HepG2 (cell line): ENCODE measurements around the gene RASGRP4. TPM values are rescaled to one million over a fixed set of nuclear protein-coding genes. Genes with fewer than 3 reads are reported as not detected.

Experiments
- CHD4 ChIP-seq: fragments of 200-600 bp; sonication (generic); IDR thresholded peaks from 2 replicates; pipeline ENCODE4 v1.7.0; 2017; ENCODE audit warnings: mild to moderate bottlenecking, low read length, borderline replicate concordance
- DDIT3 ChIP-seq: sonication (generic); formaldehyde crosslinking; IDR thresholded peaks from 2 replicates; pipeline ENCODE4 v1.4.0; 2020; ENCODE audit warnings: mild to moderate bottlenecking, missing genetic modification reagents
- FUBP1 ChIP-seq: sonication (generic); formaldehyde crosslinking; IDR thresholded peaks from 2 replicates; pipeline ENCODE4 v1.5.1; 2020; ENCODE audit warnings: missing genetic modification reagents, mild to moderate bottlenecking, borderline replicate concordance
- HNF4A ChIP-seq: sonication (generic); formaldehyde crosslinking; IDR thresholded peaks from 2 replicates; pipeline ENCODE4 v1.4.0; 2020; ENCODE audit warnings: missing genetic modification reagents
- HNF4G ChIP-seq, 2 experiments: sonication (generic) in 1 of 2; formaldehyde crosslinking in 1 of 2; IDR thresholded peaks; 2 replicates each; pipeline versions ENCODE4 v1.4.0 to v1.6.1; 2011 to 2020; ENCODE audit warnings: borderline replicate concordance in 2 of 2, low read depth in 2 of 2, mild to moderate bottlenecking in 2 of 2, low read length in 1 of 2, missing genetic modification reagents in 1 of 2, moderate library complexity in 1 of 2
- MTERF4 ChIP-seq: sonication (generic); formaldehyde crosslinking; IDR thresholded peaks from 2 replicates; pipeline ENCODE4 v1.8.0; 2023; ENCODE audit warnings: mild to moderate bottlenecking, missing genetic modification reagents
- NFYC ChIP-seq: IDR thresholded peaks from 2 replicates; pipeline ENCODE4 v1.6.1; 2016; ENCODE audit warnings: missing genetic modification reagents, missing compliant biosample characterization
- SP2 ChIP-seq: sonication (generic); formaldehyde crosslinking; IDR thresholded peaks from 2 replicates; pipeline ENCODE4 v1.5.1; 2020; ENCODE audit warnings: mild to moderate bottlenecking, missing genetic modification reagents
- THRA ChIP-seq: sonication (generic); formaldehyde crosslinking; IDR thresholded peaks from 2 replicates; pipeline ENCODE4 v1.4.0; 2020; ENCODE audit warnings: missing genetic modification reagents, borderline replicate concordance
- XRCC5 ChIP-seq: fragments of 200-400 bp; formaldehyde crosslinking; optimal IDR thresholded peaks from 2 replicates; pipeline ENCODE3; 2017; ENCODE audit warnings: mild to moderate bottlenecking, low read length
- ZMYM3 ChIP-seq: sonication (generic); formaldehyde crosslinking; IDR thresholded peaks from 2 replicates; pipeline ENCODE4 v1.5.1; 2020; ENCODE audit warnings: mild to moderate bottlenecking, missing genetic modification reagents
- ZNF468 ChIP-seq: sonication (generic); formaldehyde crosslinking; IDR thresholded peaks from 2 replicates; pipeline ENCODE4 v1.8.0; 2022; ENCODE audit warnings: mild to moderate bottlenecking, moderate library complexity, missing genetic modification reagents
- ZNF839 ChIP-seq: sonication (generic); formaldehyde crosslinking; IDR thresholded peaks from 2 replicates; pipeline ENCODE4 v1.4.0; 2020; ENCODE audit warnings: missing genetic modification reagents, mild to moderate bottlenecking, borderline replicate concordance
- ZSCAN29 ChIP-seq: sonication (generic); formaldehyde crosslinking; conservative IDR thresholded peaks from 2 replicates; pipeline ENCODE4 v1.4.0; 2020; ENCODE audit warnings: mild to moderate bottlenecking, missing genetic modification reagents
- polyA plus RNA-seq, 8 experiments: library from polyadenylated mRNA; depleted of rRNA in 3 of 8; stranded (reverse) in 7 of 8; unstranded in 1 of 8; fragments of >200 nt; fragmentation: Illumina TruSeq in 4 of 8; extraction: Trizol in 4 of 8; gene quantifications; 2 replicates each; pipeline versions ENCODE4 v1.2.1 to v1.2.3, GENCODE V29; 2011 to 2016; ENCODE audit warnings: low read depth in 4 of 8, missing spikeins in 1 of 8, mixed read lengths in 1 of 8; ENCODE audit not compliant: insufficient read depth in 1 of 8
- total RNA-seq, 5 experiments: library from RNA; depleted of rRNA; stranded (reverse); fragments of >200 nt; fragmentation: Illumina TruSeq; extraction: Trizol; gene quantifications; 2 replicates each; pipeline ENCODE4 v1.2.3, GENCODE V29; 2016; ENCODE audit warnings: low read depth in 1 of 5
- TF ChIP-seq, protein P1 (sequence below): fragments of 450-650 bp; IDR thresholded peaks from 2 replicates; pipeline ENCODE4 v1.6.1; 2017; ENCODE audit warnings: mild to moderate bottlenecking
- TF ChIP-seq, protein P2 (sequence below): sonication (generic); formaldehyde crosslinking; IDR thresholded peaks from 2 replicates; pipeline ENCODE4 v1.8.0; 2022; ENCODE audit warnings: mild to moderate bottlenecking, missing genetic modification reagents, moderate library complexity

Gene RASGRP4
- total and polyA plus RNA-seq, 2 of the 13 experiments (the other 11 are each of a cell fraction or from before 2014, with no cell fraction given), result not detected

DNA sequence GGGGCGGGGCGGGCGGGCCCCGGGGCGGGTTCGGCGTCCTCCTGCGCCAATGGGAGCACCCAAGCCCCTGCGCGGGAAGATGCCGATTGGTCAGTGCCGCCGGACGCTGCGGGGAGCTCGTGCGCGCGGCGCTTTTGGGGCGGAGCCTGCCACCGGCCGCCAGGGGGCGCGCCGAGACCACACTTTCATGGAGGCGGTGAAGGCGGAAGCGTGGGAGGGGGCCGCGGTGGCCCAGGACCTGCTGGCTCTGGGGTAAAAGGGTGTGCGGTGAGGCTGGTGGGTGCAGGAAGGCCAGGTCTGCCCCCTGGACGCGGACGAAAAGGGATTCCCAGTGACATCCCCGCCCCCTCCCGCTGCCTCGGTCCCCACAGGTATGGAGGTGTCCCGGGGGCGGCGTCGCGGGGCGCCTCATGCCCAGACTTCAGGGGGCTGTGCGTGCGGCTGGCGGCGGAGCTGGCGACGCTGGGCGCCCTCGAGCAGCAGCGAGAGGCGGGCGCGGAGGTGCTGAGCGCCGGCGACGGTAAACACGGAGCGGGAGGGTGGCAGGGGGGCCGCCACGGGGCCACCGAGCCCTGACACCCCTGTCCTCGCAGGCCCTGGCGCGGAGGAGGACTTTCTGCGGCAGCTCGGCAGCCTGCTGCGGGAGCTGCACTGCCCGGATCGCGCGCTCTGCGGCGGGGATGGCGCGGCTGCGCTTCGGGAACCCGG is 22.9 kb downstream of the RASGRP4 start, which contains the start of gene FAM98C (continued):
- TF ChIP-seq, protein P1, sequence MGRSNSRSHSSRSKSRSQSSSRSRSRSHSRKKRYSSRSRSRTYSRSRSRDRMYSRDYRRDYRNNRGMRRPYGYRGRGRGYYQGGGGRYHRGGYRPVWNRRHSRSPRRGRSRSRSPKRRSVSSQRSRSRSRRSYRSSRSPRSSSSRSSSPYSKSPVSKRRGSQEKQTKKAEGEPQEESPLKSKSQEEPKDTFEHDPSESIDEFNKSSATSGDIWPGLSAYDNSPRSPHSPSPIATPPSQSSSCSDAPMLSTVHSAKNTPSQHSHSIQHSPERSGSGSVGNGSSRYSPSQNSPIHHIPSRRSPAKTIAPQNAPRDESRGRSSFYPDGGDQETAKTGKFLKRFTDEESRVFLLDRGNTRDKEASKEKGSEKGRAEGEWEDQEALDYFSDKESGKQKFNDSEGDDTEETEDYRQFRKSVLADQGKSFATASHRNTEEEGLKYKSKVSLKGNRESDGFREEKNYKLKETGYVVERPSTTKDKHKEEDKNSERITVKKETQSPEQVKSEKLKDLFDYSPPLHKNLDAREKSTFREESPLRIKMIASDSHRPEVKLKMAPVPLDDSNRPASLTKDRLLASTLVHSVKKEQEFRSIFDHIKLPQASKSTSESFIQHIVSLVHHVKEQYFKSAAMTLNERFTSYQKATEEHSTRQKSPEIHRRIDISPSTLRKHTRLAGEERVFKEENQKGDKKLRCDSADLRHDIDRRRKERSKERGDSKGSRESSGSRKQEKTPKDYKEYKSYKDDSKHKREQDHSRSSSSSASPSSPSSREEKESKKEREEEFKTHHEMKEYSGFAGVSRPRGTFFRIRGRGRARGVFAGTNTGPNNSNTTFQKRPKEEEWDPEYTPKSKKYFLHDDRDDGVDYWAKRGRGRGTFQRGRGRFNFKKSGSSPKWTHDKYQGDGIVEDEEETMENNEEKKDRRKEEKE, result no peak
- TF ChIP-seq ZNF468 (CRISPR knock-in tag), result no peak
- peak; percentile 95 for TF ChIP-seq NFYC (CRISPR knock-in tag)
- TF ChIP-seq SP2 (CRISPR knock-in tag), result peak; percentile 95
- no peak for TF ChIP-seq HNF4G (IDR thresholded peaks at IDR 0.05; ENCODE audit: borderline replicate concordance, low read depth, low read length)
- TF ChIP-seq HNF4G (CRISPR knock-in tag; IDR thresholded peaks at IDR 0.05; ENCODE audit: borderline replicate concordance, low read depth), result peak; percentile 36; the same call in 1 of the 2 replicates
- no peak for TF ChIP-seq DDIT3 (CRISPR knock-in tag)
- 0 out of 2 replicates have a peak, but pooled peaks have one; percentile 61 for TF ChIP-seq ZNF839 (CRISPR knock-in tag)
- 0 out of 2 replicates have a peak, but pooled peaks have one; percentile 44 for TF ChIP-seq ZSCAN29 (CRISPR knock-in tag)
- no peak for TF ChIP-seq ZMYM3 (CRISPR knock-in tag)
- no peak for TF ChIP-seq HNF4A (CRISPR knock-in tag)
- TF ChIP-seq MTERF4 (CRISPR knock-in tag), result 0 out of 2 replicates have a peak, but pooled peaks have one; percentile 18
- no peak for TF ChIP-seq CHD4
- no peak for TF ChIP-seq FUBP1
- TF ChIP-seq THRA, result peak; percentile 68
- peak; percentile 47 for TF ChIP-seq XRCC5
- TF ChIP-seq, protein P2, sequence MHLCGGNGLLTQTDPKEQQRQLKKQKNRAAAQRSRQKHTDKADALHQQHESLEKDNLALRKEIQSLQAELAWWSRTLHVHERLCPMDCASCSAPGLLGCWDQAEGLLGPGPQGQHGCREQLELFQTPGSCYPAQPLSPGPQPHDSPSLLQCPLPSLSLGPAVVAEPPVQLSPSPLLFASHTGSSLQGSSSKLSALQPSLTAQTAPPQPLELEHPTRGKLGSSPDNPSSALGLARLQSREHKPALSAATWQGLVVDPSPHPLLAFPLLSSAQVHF (CRISPR knock-in tag), result no peak
